GM12875 (cell line): ENCODE data around the gene ZNF100.
"Not testable (repeated sequence)": the region's sequence is repeated elsewhere in the genome, so short reads cannot be mapped to it uniquely, and the experiment has no call there.

Experiments used
- H3K4me3 ChIP-seq: one replicate; pipeline ENCODE4 v1.5.1; 2011; ENCODE audit warnings: low read depth, low read length, control low read depth
- TF ChIP-seq, protein P1 (sequence below): IDR thresholded peaks from 2 replicates; pipeline ENCODE4 v1.5.1; 2011; ENCODE audit warnings: low read depth, mild to moderate bottlenecking, control low read depth, inconsistent platforms, low read length, moderate library complexity, borderline replicate concordance; ENCODE audit not compliant: insufficient read depth

Gene ZNF100

DNA sequence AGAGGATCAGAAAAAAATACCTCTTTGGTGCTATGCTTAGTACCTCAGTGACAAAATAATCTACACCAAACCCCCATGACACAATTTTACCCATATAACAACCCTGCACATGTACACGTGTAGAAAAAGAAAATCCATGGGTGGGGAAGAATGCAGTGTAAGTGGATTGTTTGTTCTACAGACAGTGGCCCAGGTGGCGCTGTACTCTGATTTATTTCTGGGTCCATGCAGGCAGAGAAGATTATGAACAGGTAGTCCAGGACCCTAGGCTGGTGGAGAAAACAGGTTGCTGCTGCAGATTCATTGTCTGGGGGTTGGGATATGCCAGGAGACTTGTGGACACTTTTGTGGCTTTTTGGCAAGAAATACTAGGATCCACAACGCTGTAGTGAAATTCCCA, 9.1 kb downstream of the ZNF100 start:
- TF ChIP-seq, protein P1, sequence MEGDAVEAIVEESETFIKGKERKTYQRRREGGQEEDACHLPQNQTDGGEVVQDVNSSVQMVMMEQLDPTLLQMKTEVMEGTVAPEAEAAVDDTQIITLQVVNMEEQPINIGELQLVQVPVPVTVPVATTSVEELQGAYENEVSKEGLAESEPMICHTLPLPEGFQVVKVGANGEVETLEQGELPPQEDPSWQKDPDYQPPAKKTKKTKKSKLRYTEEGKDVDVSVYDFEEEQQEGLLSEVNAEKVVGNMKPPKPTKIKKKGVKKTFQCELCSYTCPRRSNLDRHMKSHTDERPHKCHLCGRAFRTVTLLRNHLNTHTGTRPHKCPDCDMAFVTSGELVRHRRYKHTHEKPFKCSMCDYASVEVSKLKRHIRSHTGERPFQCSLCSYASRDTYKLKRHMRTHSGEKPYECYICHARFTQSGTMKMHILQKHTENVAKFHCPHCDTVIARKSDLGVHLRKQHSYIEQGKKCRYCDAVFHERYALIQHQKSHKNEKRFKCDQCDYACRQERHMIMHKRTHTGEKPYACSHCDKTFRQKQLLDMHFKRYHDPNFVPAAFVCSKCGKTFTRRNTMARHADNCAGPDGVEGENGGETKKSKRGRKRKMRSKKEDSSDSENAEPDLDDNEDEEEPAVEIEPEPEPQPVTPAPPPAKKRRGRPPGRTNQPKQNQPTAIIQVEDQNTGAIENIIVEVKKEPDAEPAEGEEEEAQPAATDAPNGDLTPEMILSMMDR: no peak
- no peak overlapping the region for H3K4me3 ChIP-seq

DNA sequence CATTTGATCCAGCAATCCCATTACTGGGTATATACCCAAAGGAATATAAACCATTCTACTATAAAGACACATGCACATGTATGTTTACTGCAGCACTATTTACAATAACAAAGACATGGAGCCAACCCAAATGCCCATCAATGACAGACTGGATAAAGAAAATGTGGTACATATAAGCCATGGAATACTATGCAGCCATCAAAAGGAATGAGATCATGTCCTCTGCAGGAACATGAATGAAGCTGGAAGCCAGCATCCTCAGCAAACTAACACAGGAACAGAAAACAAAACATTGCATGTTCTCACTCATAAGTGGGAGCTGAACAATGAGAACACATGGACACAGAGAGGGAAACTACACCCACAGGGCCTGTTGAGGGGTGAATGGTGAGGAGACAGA, 11.8 kb downstream of the ZNF100 start:
- H3K4me3 ChIP-seq: not testable (repeated sequence)

DNA sequence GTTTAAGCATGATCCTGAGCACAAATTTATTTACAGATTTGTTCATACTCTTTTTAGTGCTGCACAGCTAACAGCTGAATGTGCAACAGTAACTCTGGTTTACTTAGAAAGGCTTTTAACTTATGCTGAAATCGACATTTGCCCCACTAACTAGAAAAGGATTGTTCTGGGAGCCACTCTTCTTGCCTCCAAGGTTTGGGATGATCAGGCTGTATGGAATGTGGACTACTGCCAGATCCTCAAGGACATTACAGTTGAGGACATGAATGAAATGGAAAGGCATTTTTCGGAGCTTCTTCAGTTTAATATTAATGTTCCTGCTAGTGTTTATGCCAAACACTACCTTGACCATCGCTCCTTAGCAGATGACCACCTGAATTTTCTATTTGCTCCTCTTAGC, 16.0 kb downstream of the ZNF100 start:
- no peak overlapping the region for H3K4me3 ChIP-seq
- TF ChIP-seq, protein P1: no peak

DNA sequence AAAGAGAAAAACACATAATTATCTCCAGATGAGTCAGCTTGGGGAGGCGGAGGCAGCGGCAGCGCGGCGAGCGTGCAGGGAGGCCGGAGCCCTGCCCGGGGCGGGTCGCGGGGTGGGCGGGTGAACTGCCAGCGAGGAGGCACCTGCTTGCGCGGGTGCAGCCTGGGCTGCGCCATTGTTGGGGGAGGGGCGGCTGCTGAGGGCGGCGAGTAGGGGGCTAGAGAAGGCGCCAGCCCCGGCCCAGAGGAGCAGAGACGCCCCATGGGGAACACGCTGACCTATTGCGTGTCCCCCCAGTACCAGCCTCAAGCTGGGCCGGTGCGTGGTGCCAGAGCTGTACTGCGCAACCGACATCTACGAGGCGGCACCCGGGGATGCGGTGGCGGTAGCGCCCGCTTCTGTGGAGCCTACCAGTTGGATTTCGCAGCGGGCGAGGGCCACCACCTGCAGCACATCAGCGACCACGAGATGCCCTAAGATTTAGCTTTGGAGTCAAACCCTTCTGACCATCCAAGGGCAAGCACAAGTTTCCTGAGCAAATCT, 16.7 kb downstream of the ZNF100 start:
- TF ChIP-seq, protein P1: no peak
- H3K4me3 ChIP-seq: no peak overlapping the region

DNA sequence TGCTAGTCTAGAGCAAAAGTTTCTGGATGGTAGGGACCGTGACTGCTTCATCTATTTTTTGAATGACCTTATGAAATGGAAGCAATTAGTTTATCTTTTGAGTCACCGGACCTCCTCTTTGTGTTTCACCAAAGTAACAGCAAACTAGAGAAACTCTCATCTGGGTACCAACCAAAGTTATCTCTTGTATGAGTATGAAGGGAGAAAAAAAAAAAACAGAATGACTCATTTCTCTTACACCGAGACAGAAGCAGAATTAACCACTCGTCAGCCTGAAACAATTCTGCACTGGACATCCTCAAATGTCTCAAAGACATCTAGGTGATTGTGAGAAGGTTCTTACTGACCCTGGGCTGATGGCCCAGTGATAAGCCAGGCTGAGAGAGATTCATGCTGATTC, 18.3 kb downstream of the ZNF100 start:
- TF ChIP-seq, protein P1: no peak
- H3K4me3 ChIP-seq: no peak overlapping the region

DNA sequence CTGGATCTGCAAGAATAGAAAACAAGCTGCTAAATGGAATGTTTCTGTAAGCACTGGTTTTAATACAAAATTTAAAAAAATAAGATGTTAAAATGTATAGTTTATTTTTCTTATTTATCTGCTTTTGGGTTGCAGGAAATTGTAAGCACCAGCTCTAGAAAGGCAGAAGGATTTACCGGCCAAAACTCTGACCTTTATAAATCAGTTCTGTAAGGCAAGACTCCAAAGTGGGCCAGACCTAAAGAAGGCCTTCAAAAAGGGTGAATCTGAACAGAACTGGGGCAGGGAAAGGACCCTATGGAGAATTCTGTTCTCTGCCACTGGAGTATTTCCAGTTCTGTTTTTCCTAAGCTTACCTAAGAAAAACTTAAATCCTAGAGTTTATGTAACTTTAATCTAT, 19.3 kb downstream of the ZNF100 start:
- no peak overlapping the region for H3K4me3 ChIP-seq
- TF ChIP-seq, protein P1: no peak

DNA sequence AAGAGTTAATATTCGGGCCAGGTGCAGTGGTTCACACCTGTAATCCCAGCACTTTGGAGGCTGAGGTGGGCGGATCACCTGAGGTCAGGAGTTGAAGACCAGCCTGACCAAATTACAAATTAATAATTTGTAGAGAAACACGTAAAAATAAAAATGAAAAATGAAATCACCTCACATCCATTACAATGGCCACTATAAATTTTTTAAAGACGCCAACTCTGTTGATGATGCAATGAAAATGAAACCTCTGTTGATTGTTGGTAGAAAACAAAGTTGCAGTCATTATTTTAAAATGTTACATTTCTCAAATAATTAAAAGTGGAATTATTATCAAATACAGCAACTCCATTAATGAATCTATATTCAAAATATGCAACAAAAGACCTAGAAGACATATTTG, 26.8 kb downstream of the ZNF100 start:
- TF ChIP-seq, protein P1: no peak
- no peak overlapping the region for H3K4me3 ChIP-seq

DNA sequence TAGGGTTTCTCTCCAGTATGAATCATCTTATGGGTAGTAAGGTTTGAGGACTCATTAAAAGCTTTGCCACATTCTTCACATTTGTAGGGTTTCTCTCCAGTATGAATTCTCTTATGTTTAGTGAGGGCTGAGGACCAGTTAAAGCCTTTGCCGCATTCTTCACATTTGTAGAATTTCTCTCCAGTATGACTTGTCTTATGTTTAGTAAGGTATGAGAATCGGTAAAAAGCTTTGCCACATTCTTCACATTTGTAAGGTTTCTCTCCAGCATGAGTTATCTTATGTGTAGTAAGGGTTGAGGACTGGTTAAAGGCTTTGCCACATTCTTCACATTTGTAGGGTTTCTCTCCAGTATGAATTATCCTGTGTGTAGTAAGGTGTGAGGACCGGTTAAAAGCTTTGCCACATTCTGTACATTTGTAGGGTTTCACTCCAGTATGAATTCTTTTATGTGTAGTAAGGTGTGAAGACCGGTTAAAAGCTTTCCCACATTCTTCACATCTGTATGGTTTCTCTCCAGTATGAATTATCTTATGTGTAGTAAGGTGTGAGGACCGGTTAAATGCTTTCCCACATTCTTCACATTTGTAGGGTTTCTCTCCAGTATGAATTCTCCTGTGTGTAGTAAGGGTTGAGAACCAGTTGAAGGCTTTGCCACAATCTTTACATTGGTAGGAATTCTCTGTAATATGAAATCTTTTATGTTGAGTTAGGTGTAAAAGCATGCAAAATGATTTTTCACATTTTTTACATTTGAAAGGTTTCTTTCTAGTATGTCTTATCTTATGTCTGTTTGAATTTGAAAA, 40.2 kb downstream of the ZNF100 start:
- H3K4me3 ChIP-seq: not testable (repeated sequence)
